SH-SY5Y (cell line): Measurements from ENCODE around the gene PRSS50.

ENCODE experiments used
- GATA2 ChIP-seq: IDR thresholded peaks from 2 replicates; pipeline ENCODE4 v1.6.1; 2011; ENCODE audit warnings: mild to moderate bottlenecking, low read depth, low read length
- GATA3 ChIP-seq: IDR thresholded peaks from 2 replicates; pipeline ENCODE4 v1.6.1; 2011; ENCODE audit warnings: low read depth, mild to moderate bottlenecking, low read length, moderate library complexity

GRCh38 chr3:46711760-46712159 lies 5.9 kb downstream of the PRSS50 start:
- no peak for TF ChIP-seq GATA2
- no peak for TF ChIP-seq GATA3
